CD4-positive, alpha-beta memory T cell (primary cell): ENCODE results near the gene CCDC110. TPM values are rescaled to one million over a fixed set of nuclear protein-coding genes. Genes with fewer than 3 reads are reported as not detected.

Experiments
- CTCF ChIA-PET: fragments of 350-600 bp; sonication (Branson Sonifier 250); formaldehyde crosslinking; loops from one replicate; lab custom pipeline; 2021; ENCODE audit warnings: inconsistent platforms; ENCODE audit not compliant: partially characterized antibody; lab: Charles Lee
- POLR2A ChIA-PET: fragments of 350-600 bp; sonication (Branson Sonifier 250); formaldehyde crosslinking; loops from one replicate; lab custom pipeline; 2021; ENCODE audit not compliant: partially characterized antibody; lab: Charles Lee
- DNase-seq, 5 donors: peaks; one replicate each; pipeline versions ENCODE4 v3.0.0 to v3.0.0-alpha.2; 2020 to 2022; ENCODE audit warnings: mixed read lengths in 1 of 5
- H3K27ac ChIP-seq: one replicate; pipeline ENCODE4 v1.7.0; 2013; ENCODE audit warnings: low read depth, low read length
- H3K27me3 ChIP-seq: 2 replicates; pipeline ENCODE4 v1.7.0; 2013; ENCODE audit warnings: mild to moderate bottlenecking, low read length, moderate library complexity; ENCODE audit not compliant: insufficient read depth
- H3K36me3 ChIP-seq: 2 replicates; pipeline ENCODE4 v1.7.0; 2013; ENCODE audit warnings: mild to moderate bottlenecking, low read length, moderate library complexity; ENCODE audit not compliant: insufficient read depth
- H3K4me1 ChIP-seq: 2 replicates; pipeline ENCODE4 v1.7.0; 2013; ENCODE audit warnings: mild to moderate bottlenecking, low read length, moderate library complexity; ENCODE audit not compliant: insufficient read depth
- H3K4me3 ChIP-seq, 2 donors: one replicate each; pipeline ENCODE4 v1.7.0; 2013; ENCODE audit warnings: low read length in 2 of 2, mild to moderate bottlenecking in 1 of 2
- H3K9me3 ChIP-seq, 2 donors: one replicate each; pipeline ENCODE4 v1.7.0; 2013; ENCODE audit warnings: low read length in 2 of 2, control low read depth in 1 of 2; ENCODE audit not compliant: control insufficient read depth in 1 of 2
- H3K27ac Mint-ChIP-seq, 7 donors: one replicate each; pipeline ENCODE4 v1.8.0; 2020 to 2021; ENCODE audit warnings: mixed read lengths in 7 of 7, mild to moderate bottlenecking in 6 of 7, inconsistent platforms in 3 of 7, moderate library complexity in 3 of 7
- H3K27me3 Mint-ChIP-seq, 2 donors: one replicate each; pipeline ENCODE4 v1.8.0; 2020 to 2021; ENCODE audit warnings: mixed read lengths in 2 of 2
- H3K36me3 Mint-ChIP-seq, 2 donors: one replicate each; pipeline ENCODE4 v1.8.0; 2020 to 2021; ENCODE audit warnings: mixed read lengths in 2 of 2, inconsistent platforms in 1 of 2, mild to moderate bottlenecking in 1 of 2
- H3K4me1 Mint-ChIP-seq, 4 donors: one replicate each; pipeline ENCODE4 v1.8.0; 2020 to 2021; ENCODE audit warnings: mixed read lengths in 4 of 4, mild to moderate bottlenecking in 1 of 4
- H3K4me3 Mint-ChIP-seq, 8 donors: one replicate each; pipeline ENCODE4 v1.8.0; 2020 to 2021; ENCODE audit warnings: mixed read lengths in 8 of 8, mild to moderate bottlenecking in 7 of 8, moderate library complexity in 6 of 8, inconsistent platforms in 3 of 8
- H3K9me3 Mint-ChIP-seq, 8 donors: one replicate each; pipeline ENCODE4 v1.8.0; 2020 to 2021; ENCODE audit warnings: mixed read lengths in 8 of 8, mild to moderate bottlenecking in 5 of 8, inconsistent platforms in 3 of 8, moderate library complexity in 1 of 8
- intact Hi-C: fragments of 100-400 bp; cut with micrococcal nuclease; formaldehyde crosslinking; loops from one replicate; pipeline ENCODE4 v1.15.1; 2023
- polyA plus RNA-seq, 2 donors: library from polyadenylated mRNA; unstranded; fragments of 300-500 nt; fragmentation: Illumina TruSeq; gene quantifications; one replicate each; pipeline ENCODE4 v1.2.3, GENCODE V29; 2021
- total RNA-seq, 2 experiments: library from RNA; stranded (reverse); gene quantifications; one replicate each; pipeline ENCODE4 v1.2.3, GENCODE V29; 2021

Gene CCDC110
- total and polyA plus RNA-seq, 4 experiments from 2014 or later = 0.19 to 0.90 (median 0.24) TPM; not detected in 1

DNA sequence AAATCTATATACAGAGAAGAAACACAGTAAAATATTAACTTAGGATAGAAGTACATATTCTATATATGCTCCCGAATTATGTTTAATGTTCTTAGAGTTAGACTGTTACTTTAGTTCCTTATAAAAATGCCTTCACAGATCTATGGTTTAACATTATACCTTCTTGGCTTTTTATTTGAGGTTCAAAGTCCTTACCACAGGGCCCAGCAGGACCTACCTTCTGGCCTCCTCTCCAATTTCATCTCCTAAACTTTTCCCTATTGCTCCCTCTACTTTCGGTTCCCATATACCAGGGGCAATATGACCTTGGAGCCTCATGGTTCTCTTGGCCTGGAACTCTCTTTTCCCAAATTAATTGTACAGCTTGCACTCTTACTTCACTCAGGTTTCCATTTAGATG lies 63.1 kb downstream of the CCDC110 start:
- intact Hi-C loops = no loop called here
- no peaks in the 10 kb centered on the region for H3K4me1 ChIP-seq
- H3K4me3 Mint-ChIP-seq = no peak overlapping the region
- no peaks in the 10 kb centered on the region for H3K9me3 ChIP-seq
- H3K27me3 Mint-ChIP-seq = no peaks in the 10 kb centered on the region
- no peak overlapping the region for H3K4me3 ChIP-seq
- DNase-seq = no peak
- no peak overlapping the region for H3K27ac ChIP-seq
- H3K36me3 ChIP-seq = peaks cover 17% of the 10 kb centered on the region
- POLR2A ChIA-PET = interaction anchor here (1.3 kb wide), 1 partner anchor 12 kb away, joined by 3 read pairs; the partner anchor contains the start of gene ANKRD37
- H3K27ac Mint-ChIP-seq = peak overlapping the region in 1 of 7 donors; percentile 58
- CTCF ChIA-PET = no interaction called here
- no peaks in the 10 kb centered on the region for H3K27me3 ChIP-seq
- peaks cover 0 to 2% (median 0%) of the 10 kb centered on the region in 4 donors for H3K4me1 Mint-ChIP-seq
- H3K36me3 Mint-ChIP-seq = peaks cover 38 to 50% of the 10 kb centered on the region in 2 donors
- peaks cover 0 to 2% (median 0%) of the 10 kb centered on the region in 8 donors for H3K9me3 Mint-ChIP-seq

GRCh38 chr4:185405296-185405999 lies 66.1 kb downstream of the CCDC110 start:
- CTCF ChIA-PET = interaction anchor here (1.4 kb wide), 2 partner anchors 10 to 20 kb away, joined by 3 to 4 read pairs; partner anchors contain the start of genes LRP2BP and UFSP2
- Histone ChIP-seq H3K4me1 (no peaks in the 10 kb centered on the region), H3K36me3 (peaks cover 26% of the 10 kb centered on the region), H3K27me3 (no peaks in the 10 kb centered on the region), H3K27ac (no peak overlapping the region), H3K9me3 (no peaks in the 10 kb centered on the region), H3K4me3 (no peak overlapping the region)
- DNase-seq = no peak
- POLR2A ChIA-PET = interaction anchor here (1.4 to 2.1 kb wide), 2 partner anchors 10 to 20 kb away, joined by 7 to 9 read pairs; partner anchors contain the start of genes ANKRD37, LRP2BP and UFSP2
- Mint-ChIP-seq H3K9me3 (peaks cover 0 to 2% (median 0%) of the 10 kb centered on the region in 8 donors), H3K4me1 (peaks cover 0 to 3% (median 0%) of the 10 kb centered on the region in 4 donors), H3K4me3 (no peak overlapping the region), H3K27ac (peak overlapping the region in 3 of 7 donors; percentile 22 to 50 (median 31)), H3K36me3 (peaks cover 35 to 54% of the 10 kb centered on the region in 2 donors), H3K27me3 (no peaks in the 10 kb centered on the region)
- intact Hi-C loops = no loop called here

- H3K27me3 ChIP-seq = no peaks in the 10 kb centered on the region
- no peak for DNase-seq
- no peak overlapping the region for H3K27ac Mint-ChIP-seq
- H3K4me3 ChIP-seq = no peak overlapping the region
- intact Hi-C loops = no loop called here
- H3K4me1 Mint-ChIP-seq = peaks cover 0 to 1% (median 0%) of the 10 kb centered on the region in 4 donors
- no peak overlapping the region for H3K4me3 Mint-ChIP-seq
- CTCF ChIA-PET = interaction anchor here (1.3 kb wide), 1 partner anchor 23 kb away, joined by 3 read pairs; no protein-coding TSS in a partner anchor
- peaks cover 0 to 2% (median 0%) of the 10 kb centered on the region in 8 donors for H3K9me3 Mint-ChIP-seq
- peaks cover 33 to 60% of the 10 kb centered on the region in 2 donors for H3K36me3 Mint-ChIP-seq
- H3K9me3 ChIP-seq = no peaks in the 10 kb centered on the region
- H3K27ac ChIP-seq = no peak overlapping the region
- no peaks in the 10 kb centered on the region for H3K4me1 ChIP-seq
- no peaks in the 10 kb centered on the region for H3K27me3 Mint-ChIP-seq
- POLR2A ChIA-PET = no interaction called here
- peaks cover 22% of the 10 kb centered on the region for H3K36me3 ChIP-seq
Observed at GRCh38 chr4:185404031-185404430, 67.5 kb downstream of the CCDC110 start.

GRCh38 chr4:185399466-185399865 lies 72.1 kb downstream of the CCDC110 start:
- Histone ChIP-seq H3K36me3 (peaks cover 9% of the 10 kb centered on the region), H3K27me3 (no peaks in the 10 kb centered on the region), H3K4me1 (peaks cover 12% of the 10 kb centered on the region), H3K4me3 (no peak overlapping the region), H3K27ac (no peak overlapping the region), H3K9me3 (no peaks in the 10 kb centered on the region)
- H3K4me3 Mint-ChIP-seq = no peak overlapping the region
- H3K36me3 Mint-ChIP-seq = peaks cover 16 to 41% of the 10 kb centered on the region in 2 donors
- no peak for DNase-seq
- ChIA-PET POLR2A (no interaction called here), CTCF (no interaction called here)
- no peaks in the 10 kb centered on the region for H3K9me3 Mint-ChIP-seq
- intact Hi-C loops = loop anchor here (5.0 to 10.0 kb wide), 6 partner anchors 257 to 1742 kb away; partner anchors contain the start of genes ACSL1, CENPU, CYP4V2 and RWDD4
- no peak overlapping the region for H3K27ac Mint-ChIP-seq
- H3K4me1 Mint-ChIP-seq = peaks cover 7 to 18% (median 15%) of the 10 kb centered on the region in 4 donors
- H3K27me3 Mint-ChIP-seq = no peaks in the 10 kb centered on the region

DNA sequence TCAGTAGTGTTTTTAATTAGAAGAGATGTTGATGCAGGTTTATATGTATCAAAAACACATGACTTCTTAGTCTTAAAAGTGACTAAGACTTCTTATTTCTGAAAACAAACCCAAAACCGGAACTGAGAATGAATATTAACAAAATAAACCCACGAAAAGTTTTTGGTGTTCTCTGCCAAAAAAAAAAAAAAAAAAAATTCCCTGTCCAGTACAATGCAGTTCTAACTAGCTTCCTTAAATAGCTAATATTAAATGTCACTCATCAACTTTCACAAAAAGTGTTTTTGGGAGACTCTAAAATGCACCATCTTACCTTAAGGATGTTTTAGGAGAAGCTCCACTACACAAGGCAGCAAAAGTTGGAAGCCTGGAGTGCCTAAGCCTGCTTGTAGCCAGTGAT lies 72.9 kb downstream of the CCDC110 start:
- POLR2A ChIA-PET = interaction anchor here (0.6 kb wide), 1 partner anchor 27 kb away, joined by 3 read pairs; the partner anchor contains the start of gene UFSP2
- H3K36me3 Mint-ChIP-seq = peaks cover 13 to 38% of the 10 kb centered on the region in 2 donors
- H3K27ac Mint-ChIP-seq = peak overlapping the region in 2 of 7 donors; percentile 13 to 47
- intact Hi-C loops = loop anchor here (5.0 to 10.0 kb wide), 6 partner anchors 256 to 1741 kb away; partner anchors contain the start of genes ACSL1, CENPU, CYP4V2 and RWDD4
- no peaks in the 10 kb centered on the region for H3K9me3 Mint-ChIP-seq
- H3K27me3 Mint-ChIP-seq = no peaks in the 10 kb centered on the region
- Histone ChIP-seq H3K9me3 (no peaks in the 10 kb centered on the region), H3K4me1 (peaks cover 18% of the 10 kb centered on the region), H3K27me3 (no peaks in the 10 kb centered on the region), H3K4me3 (no peak overlapping the region), H3K27ac (no peak overlapping the region), H3K36me3 (peaks cover 9% of the 10 kb centered on the region)
- H3K4me3 Mint-ChIP-seq = no peak overlapping the region
- H3K4me1 Mint-ChIP-seq = peaks cover 10 to 21% (median 17%) of the 10 kb centered on the region in 4 donors
- CTCF ChIA-PET = no interaction called here
- DNase-seq = no peak

DNA sequence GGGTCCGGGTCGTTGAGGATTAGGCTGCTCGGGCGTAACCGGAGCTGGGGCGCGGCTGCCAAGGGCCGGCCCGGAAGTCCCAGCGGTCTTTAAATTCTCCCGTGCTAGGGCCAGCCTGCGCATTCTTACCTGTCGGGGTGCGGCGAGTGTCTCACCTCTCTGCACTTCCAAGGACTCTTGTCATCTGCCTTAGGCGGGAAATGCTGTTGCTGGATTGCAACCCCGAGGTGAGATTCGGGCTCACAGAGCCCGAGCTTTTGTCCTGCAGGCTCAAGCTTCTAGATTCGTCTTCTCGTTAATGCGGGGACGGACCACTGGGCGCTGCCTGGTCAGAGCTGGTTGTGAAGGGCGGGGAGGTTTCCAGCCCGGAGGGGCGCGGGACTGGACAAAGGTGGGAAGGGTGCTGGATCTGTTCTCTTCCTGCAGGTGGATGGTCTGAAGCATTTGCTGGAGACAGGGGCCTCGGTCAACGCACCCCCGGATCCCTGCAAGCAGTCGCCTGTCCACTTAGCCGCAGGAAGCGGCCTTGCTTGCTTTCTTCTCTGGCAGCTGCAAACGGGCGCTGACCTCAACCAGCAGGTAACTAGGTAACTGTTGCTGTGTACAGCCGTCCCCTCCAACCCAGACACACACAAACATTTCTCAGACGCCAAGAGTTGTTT lies 74.7 kb downstream of the CCDC110 start, which contains the start of gene ANKRD37:
Gene ANKRD37, plus strand, starts transcription at position 118 of the 662 bp plus-strand sequence. Its CDS starts 83 bp downstream, at position 201.
- Histone ChIP-seq H3K9me3 (no peaks in the 10 kb centered on the region), H3K27ac (peak within 1 kb of the TSS; percentile 99), H3K4me1 (peaks cover 18% of the 10 kb centered on the region), H3K36me3 (peaks cover 5% of the 10 kb centered on the region), H3K27me3 (no peaks in the 10 kb centered on the region), H3K4me3 (peak within 1 kb of the TSS; percentile 91 to 99)
- H3K4me3 Mint-ChIP-seq = peak within 1 kb of the TSS; percentile 88 to 99 (median 95)
- peak within 1 kb of the TSS; percentile 92 to 100 (median 99) for H3K27ac Mint-ChIP-seq
- H3K9me3 Mint-ChIP-seq = no peaks in the 10 kb centered on the region
- no peaks in the 10 kb centered on the region for H3K27me3 Mint-ChIP-seq
- H3K36me3 Mint-ChIP-seq = peaks cover 6 to 24% of the 10 kb centered on the region in 2 donors
- CTCF ChIA-PET = interaction anchor here (1.9 kb wide), 1 partner anchor 29 kb away, joined by 10 read pairs; the partner anchor contains the start of gene UFSP2
- DNase-seq = peak in 1 of 5 donors; percentile 39
- peaks cover 11 to 22% (median 18%) of the 10 kb centered on the region in 4 donors for H3K4me1 Mint-ChIP-seq
- POLR2A ChIA-PET = interaction anchor here (0.7 to 5.9 kb wide), 22 partner anchors 8 to 922 kb away, joined by 3 to 94 read pairs (median 4); partner anchors contain the start of genes CASP3, CCDC110, CENPU and CFAP97
- intact Hi-C loops = loop anchor here (1.0 to 10.0 kb wide), 9 partner anchors 28 to 1740 kb away; partner anchors contain the start of genes ACSL1, CCDC110, CENPU and CYP4V2
